NB4 (cell line): ENCODE data around the gene COL5A1.

Experiments used
- MYC ChIP-seq: IDR thresholded peaks from 2 replicates; pipeline ENCODE4 v1.6.1; 2011; ENCODE audit warnings: low read depth, low read length
- POLR2A ChIP-seq: IDR thresholded peaks from 2 replicates; pipeline ENCODE4 v1.6.1; 2011; ENCODE audit warnings: mild to moderate bottlenecking; ENCODE audit not compliant: insufficient read length; ENCODE audit errors: extremely low read depth
- TF ChIP-seq, protein P1 (sequence below): IDR thresholded peaks from one replicate; pipeline ENCODE4 v1.5.1; 2012; ENCODE audit warnings: low read depth, low read length
- TF ChIP-seq, protein P2 (sequence below): IDR thresholded peaks from 2 replicates; pipeline ENCODE4 v1.6.1; 2011; ENCODE audit warnings: low read depth, low read length

DNA sequence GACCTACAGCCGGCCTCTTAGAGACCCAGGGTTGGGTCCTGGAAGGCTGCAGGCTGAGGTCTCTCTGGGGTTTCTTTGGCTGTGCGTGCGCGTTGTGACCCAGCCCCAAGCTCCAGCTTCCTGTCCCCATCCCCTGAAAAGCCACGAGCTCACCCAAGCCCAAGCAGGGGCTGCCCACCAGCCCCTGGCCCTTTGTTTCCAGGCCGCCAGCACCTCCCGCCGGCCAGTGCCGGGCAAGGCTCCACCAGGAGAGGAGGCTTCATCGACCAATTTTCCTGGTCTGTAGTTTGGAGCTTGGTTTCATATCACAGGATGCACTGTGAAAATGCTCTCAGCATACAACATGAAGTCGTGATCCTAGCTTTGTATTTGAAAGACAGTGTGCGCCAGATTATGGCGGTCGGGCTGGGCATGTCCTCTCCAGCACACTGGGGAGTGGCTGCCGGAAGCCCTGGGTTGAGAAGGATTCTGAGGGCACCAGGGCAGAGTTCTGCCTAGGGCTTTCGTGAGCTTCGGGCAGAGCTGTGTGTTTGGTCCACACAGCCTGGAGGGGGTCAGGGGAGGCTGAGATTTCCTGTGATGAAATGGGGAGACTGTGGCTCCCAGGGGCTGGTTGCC lies 78.6 kb downstream of the COL5A1 start:
- TF ChIP-seq, protein P1, sequence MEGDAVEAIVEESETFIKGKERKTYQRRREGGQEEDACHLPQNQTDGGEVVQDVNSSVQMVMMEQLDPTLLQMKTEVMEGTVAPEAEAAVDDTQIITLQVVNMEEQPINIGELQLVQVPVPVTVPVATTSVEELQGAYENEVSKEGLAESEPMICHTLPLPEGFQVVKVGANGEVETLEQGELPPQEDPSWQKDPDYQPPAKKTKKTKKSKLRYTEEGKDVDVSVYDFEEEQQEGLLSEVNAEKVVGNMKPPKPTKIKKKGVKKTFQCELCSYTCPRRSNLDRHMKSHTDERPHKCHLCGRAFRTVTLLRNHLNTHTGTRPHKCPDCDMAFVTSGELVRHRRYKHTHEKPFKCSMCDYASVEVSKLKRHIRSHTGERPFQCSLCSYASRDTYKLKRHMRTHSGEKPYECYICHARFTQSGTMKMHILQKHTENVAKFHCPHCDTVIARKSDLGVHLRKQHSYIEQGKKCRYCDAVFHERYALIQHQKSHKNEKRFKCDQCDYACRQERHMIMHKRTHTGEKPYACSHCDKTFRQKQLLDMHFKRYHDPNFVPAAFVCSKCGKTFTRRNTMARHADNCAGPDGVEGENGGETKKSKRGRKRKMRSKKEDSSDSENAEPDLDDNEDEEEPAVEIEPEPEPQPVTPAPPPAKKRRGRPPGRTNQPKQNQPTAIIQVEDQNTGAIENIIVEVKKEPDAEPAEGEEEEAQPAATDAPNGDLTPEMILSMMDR = no peak
- TF ChIP-seq POLR2A (no peak), MYC (no peak)
- TF ChIP-seq, protein P2, sequence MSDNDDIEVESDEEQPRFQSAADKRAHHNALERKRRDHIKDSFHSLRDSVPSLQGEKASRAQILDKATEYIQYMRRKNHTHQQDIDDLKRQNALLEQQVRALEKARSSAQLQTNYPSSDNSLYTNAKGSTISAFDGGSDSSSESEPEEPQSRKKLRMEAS = no peak
